K562 (cell line): ENCODE data around the gene MATCAP1. TPM values are rescaled to one million over a fixed set of nuclear protein-coding genes. Genes with fewer than 3 reads are reported as not detected.

Experiments
- AFF1 ChIP-seq, 2 experiments: fragments of 450-650 bp; IDR thresholded peaks; 2 replicates each; pipeline ENCODE4 v1.6.1; 2018; ENCODE audit warnings: mild to moderate bottlenecking in 2 of 2, low read depth in 1 of 2; ENCODE audit not compliant: partially characterized antibody in 2 of 2
- ASH1L ChIP-seq: fragments of 450-650 bp; IDR thresholded peaks from 2 replicates; pipeline ENCODE4 v1.6.1; 2018; ENCODE audit warnings: borderline replicate concordance, mild to moderate bottlenecking, low read depth; ENCODE audit not compliant: partially characterized antibody
- CHCHD3 ChIP-seq: fragments of 250-450 bp; sonication (Bioruptor Pico); IDR thresholded peaks from 2 replicates; pipeline ENCODE4 v2.1.2; 2022; ENCODE audit warnings: mild to moderate bottlenecking
- ELF1 ChIP-seq: fragments of 200-800 bp; sonication (Bioruptor generic); IDR thresholded peaks from 2 replicates; pipeline ENCODE4 v1.6.1; 2016; ENCODE audit warnings: missing genetic modification characterization, missing compliant biosample characterization
- ETV6 ChIP-seq, 3 experiments: fragments of 150-350 bp in 1 of 3; sonication (generic) in 1 of 3; formaldehyde crosslinking in 1 of 3; IDR thresholded peaks; 2 replicates each; pipeline versions ENCODE4 v1.6.1 to v1.8.0; 2014 to 2022; ENCODE audit warnings: borderline replicate concordance in 2 of 3, low read depth in 2 of 3, antibody characterized with exemption in 1 of 3, low read length in 1 of 3, mild to moderate bottlenecking in 1 of 3, missing genetic modification reagents in 1 of 3
- EZH2 ChIP-seq: IDR thresholded peaks from 2 replicates; pipeline ENCODE4 v1.6.1; 2012; ENCODE audit warnings: low read depth, mild to moderate bottlenecking, inconsistent platforms, low read length, borderline replicate concordance
- HMG20B ChIP-seq: fragments of 250-450 bp; sonication (Bioruptor Pico); IDR thresholded peaks from 2 replicates; pipeline ENCODE4 v1.5.0; 2021; ENCODE audit warnings: mild to moderate bottlenecking
- HNRNPL ChIP-seq: fragments of 200-400 bp; formaldehyde crosslinking; IDR thresholded peaks from 2 replicates; pipeline ENCODE4 v1.6.1; 2017; ENCODE audit warnings: low read depth, mild to moderate bottlenecking, low read length
- MECOM ChIP-seq: fragments of 250-450 bp; sonication (Bioruptor Pico); IDR thresholded peaks from 2 replicates; pipeline ENCODE4 v1.8.0; 2022; ENCODE audit warnings: inconsistent platforms
- POU5F1 ChIP-seq: fragments of 150-350 bp; IDR thresholded peaks from 2 replicates; pipeline ENCODE4 v1.6.1; 2014; ENCODE audit warnings: borderline replicate concordance, low read length, low read depth, mild to moderate bottlenecking; ENCODE audit not compliant: partially characterized antibody
- RFX7 ChIP-seq: fragments of 250-450 bp; sonication (Bioruptor Pico); IDR thresholded peaks from 2 replicates; pipeline ENCODE4 v1.5.1; 2021; ENCODE audit warnings: mild to moderate bottlenecking
- SAFB2 ChIP-seq: fragments of 200-400 bp; formaldehyde crosslinking; IDR thresholded peaks from 2 replicates; pipeline ENCODE4 v1.6.1; 2018; ENCODE audit warnings: borderline replicate concordance, low read length, low read depth, moderate library complexity; ENCODE audit not compliant: severe bottlenecking
- ZBTB1 ChIP-seq: sonication (generic); formaldehyde crosslinking; IDR thresholded peaks from 2 replicates; pipeline ENCODE4 v1.8.1; 2023; ENCODE audit warnings: missing genetic modification reagents, low read depth, mild to moderate bottlenecking, borderline replicate concordance
- ZBTB7A ChIP-seq: IDR thresholded peaks from 2 replicates; pipeline ENCODE4 v1.6.1; 2011; ENCODE audit warnings: low read depth, mild to moderate bottlenecking, low read length, moderate library complexity, borderline replicate concordance; ENCODE audit not compliant: control insufficient read depth
- ZFP91 ChIP-seq: sonication (generic); formaldehyde crosslinking; IDR thresholded peaks from 2 replicates; pipeline ENCODE4 v1.8.0; 2022; ENCODE audit warnings: mild to moderate bottlenecking, missing genetic modification reagents
- ZNF133 ChIP-seq: fragments of 250-450 bp; sonication (Bioruptor Pico); IDR thresholded peaks from 2 replicates; pipeline ENCODE4 v1.4.0; 2020; ENCODE audit warnings: mild to moderate bottlenecking
- polyA plus RNA-seq, 8 experiments: library from polyadenylated mRNA; depleted of rRNA in 4 of 8; stranded (reverse) in 5 of 8; unstranded in 3 of 8; fragments of >200 nt; fragmentation: Nextera tagmentation in 2 of 8; fragmentation: Illumina TruSeq in 1 of 8; extraction: Ambion mirVana in 2 of 8; extraction: Trizol in 1 of 8; gene quantifications; 2 replicates each; pipeline versions ENCODE4 v1.2.1 to v1.2.3, GENCODE V29; 2011 to 2014; ENCODE audit warnings: inconsistent platforms in 1 of 8, missing spikeins in 1 of 8
- total RNA-seq, 7 experiments: library from RNA; depleted of rRNA in 6 of 7; stranded (reverse); fragments of >200 nt in 6 of 7; fragmentation: Illumina TruSeq in 2 of 7; extraction: Trizol in 2 of 7; gene quantifications; 2 replicates each; pipeline versions ENCODE4 v1.2.1 to v1.2.3, GENCODE V29; 2011 to 2021; ENCODE audit warnings: low replicate concordance in 1 of 7
- TF ChIP-seq, protein P1 (sequence below), 2 experiments: fragments of 200-800 bp in 1 of 2; sonication (Bioruptor generic) in 1 of 2; sonication (generic) in 1 of 2; formaldehyde crosslinking in 1 of 2; IDR thresholded peaks in 1 of 2; conservative IDR thresholded peaks in 1 of 2; 2 replicates each; pipeline versions ENCODE4 v1.5.0 to v1.6.1; 2016 to 2020; ENCODE audit warnings: missing compliant biosample characterization in 1 of 2, missing genetic modification characterization in 1 of 2, missing genetic modification reagents in 1 of 2
- TF ChIP-seq, protein P2 (sequence below): sonication (generic); formaldehyde crosslinking; IDR thresholded peaks from 2 replicates; pipeline ENCODE4 v1.9.0; 2022; ENCODE audit warnings: mild to moderate bottlenecking, missing genetic modification reagents

MATCAP1 gene
- total and polyA plus RNA-seq, 9 of the 15 experiments (the other 6 are each of a cell fraction or from before 2014, with no cell fraction given), result 3.4 to 20.5 (median 10.3) TPM

- TF ChIP-seq, protein P1, sequence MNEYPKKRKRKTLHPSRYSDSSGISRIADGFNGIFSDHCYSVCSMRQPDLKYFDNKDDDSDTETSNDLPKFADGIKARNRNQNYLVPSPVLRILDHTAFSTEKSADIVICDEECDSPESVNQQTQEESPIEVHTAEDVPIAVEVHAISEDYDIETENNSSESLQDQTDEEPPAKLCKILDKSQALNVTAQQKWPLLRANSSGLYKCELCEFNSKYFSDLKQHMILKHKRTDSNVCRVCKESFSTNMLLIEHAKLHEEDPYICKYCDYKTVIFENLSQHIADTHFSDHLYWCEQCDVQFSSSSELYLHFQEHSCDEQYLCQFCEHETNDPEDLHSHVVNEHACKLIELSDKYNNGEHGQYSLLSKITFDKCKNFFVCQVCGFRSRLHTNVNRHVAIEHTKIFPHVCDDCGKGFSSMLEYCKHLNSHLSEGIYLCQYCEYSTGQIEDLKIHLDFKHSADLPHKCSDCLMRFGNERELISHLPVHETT (CRISPR knock-in tag; conservative IDR thresholded peaks at IDR 0.05 in 1 of 2, IDR thresholded peaks at IDR 0.05 in 1 of 2), result peak in 1 of 2 experiments; percentile 90; a peak in 2 of 4 replicates
- TF ChIP-seq ZBTB7A (peak; percentile 81; the same call in 1 of the 2 replicates), POU5F1 (peak; percentile 92), HMG20B (CRISPR knock-in tag) (no peak), HNRNPL (no peak), ZNF133 (CRISPR knock-in tag) (no peak), AFF1 (IDR thresholded peaks at IDR 0.05; ENCODE audit: low read depth in 1 of 2, partially characterized antibody in 2 of 2) (peak; percentile 87 to 88), SAFB2 (no peak), ASH1L (peak; percentile 77), EZH2 (no peak), CHCHD3 (CRISPR knock-in tag) (no peak), RFX7 (CRISPR knock-in tag) (no peak), ZBTB1 (CRISPR knock-in tag) (no peak), ZFP91 (no peak), ELF1 (tag) (peak; percentile 100), MECOM (CRISPR knock-in tag) (no peak), ETV6 (IDR thresholded peaks at IDR 0.05; ENCODE audit: borderline replicate concordance in 1 of 2, low read depth in 2 of 2, low read length in 1 of 2) (0 out of 4 replicates have a peak, but pooled peaks of 1 of the 2 experiments have one; percentile 30), ETV6 (CRISPR knock-in tag; IDR thresholded peaks at IDR 0.05; ENCODE audit: borderline replicate concordance) (no peak)
- TF ChIP-seq, protein P2, sequence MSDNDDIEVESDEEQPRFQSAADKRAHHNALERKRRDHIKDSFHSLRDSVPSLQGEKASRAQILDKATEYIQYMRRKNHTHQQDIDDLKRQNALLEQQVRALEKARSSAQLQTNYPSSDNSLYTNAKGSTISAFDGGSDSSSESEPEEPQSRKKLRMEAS, result peak; percentile 83
Measured at GRCh38 chr16:67226804-67227566, 43.2 kb upstream of the MATCAP1 start, which contains the start of gene TMEM208 (continued).
